ENCODE measurements around the gene DCTN3.
A peak's percentile ranks its signal among the peaks of the same experiment; 100 is the strongest.
"Not testable (repeated sequence)": the region's sequence is repeated elsewhere in the genome, so short reads cannot be mapped to it uniquely, and the experiment has no call there.

DCTN3 gene

GRCh38 chr9:34651876-34652601 is 31.7 kb upstream of the DCTN3 start, which contains the start of gene IL11RA:
IL11RA (plus strand) TSS chr9:34652185; CDS start chr9:34655218, 3,033 bp downstream.
- Mint-ChIP-seq H3K9me3 (no peaks in the 10 kb centered on the region), H3K36me3 (peaks cover 9% of the 10 kb centered on the region), H3K4me1 (peaks cover 50% of the 10 kb centered on the region), H3K27ac (peak within 1 kb of the TSS; percentile 78), H3K4me3 (no peak within 1 kb of the TSS), H3K27me3 (no peaks in the 10 kb centered on the region)

DNA sequence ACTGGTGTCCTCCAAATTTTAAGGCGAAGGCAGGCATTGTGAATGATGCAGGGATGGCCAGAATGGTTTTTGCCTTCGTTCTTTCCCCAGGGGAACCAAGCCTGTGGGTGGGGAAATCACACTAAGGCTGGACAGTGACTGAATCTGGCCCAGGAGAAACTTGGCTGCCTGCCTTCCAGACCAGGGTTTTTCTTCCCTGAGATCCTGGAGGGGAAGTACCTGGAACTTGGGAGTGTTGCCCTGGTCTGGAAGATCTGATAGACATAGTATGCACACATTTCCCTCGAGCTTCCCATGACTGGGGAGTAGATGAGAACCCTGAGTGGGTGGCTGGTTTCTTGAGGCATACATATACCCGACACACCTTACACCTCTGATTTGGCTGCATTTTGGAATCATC is 31.0 kb upstream of the DCTN3 start:
- Mint-ChIP-seq H3K27me3 (no peaks in the 10 kb centered on the region), H3K27ac (no peak overlapping the region), H3K36me3 (peaks cover 9% of the 10 kb centered on the region), H3K4me3 (no peak overlapping the region), H3K4me1 (peaks cover 53% of the 10 kb centered on the region), H3K9me3 (no peaks in the 10 kb centered on the region)

- H3K4me1 Mint-ChIP-seq: peaks cover 58% of the 10 kb centered on the region
- no peaks in the 10 kb centered on the region for H3K27me3 Mint-ChIP-seq
- no peak overlapping the region for H3K27ac Mint-ChIP-seq
- no peak overlapping the region for H3K4me3 Mint-ChIP-seq
- H3K9me3 Mint-ChIP-seq: no peaks in the 10 kb centered on the region
- H3K36me3 Mint-ChIP-seq: peaks cover 9% of the 10 kb centered on the region
These were observed 30.5 kb upstream of the DCTN3 start for GRCh38 chr9:34650816-34651215.

DNA sequence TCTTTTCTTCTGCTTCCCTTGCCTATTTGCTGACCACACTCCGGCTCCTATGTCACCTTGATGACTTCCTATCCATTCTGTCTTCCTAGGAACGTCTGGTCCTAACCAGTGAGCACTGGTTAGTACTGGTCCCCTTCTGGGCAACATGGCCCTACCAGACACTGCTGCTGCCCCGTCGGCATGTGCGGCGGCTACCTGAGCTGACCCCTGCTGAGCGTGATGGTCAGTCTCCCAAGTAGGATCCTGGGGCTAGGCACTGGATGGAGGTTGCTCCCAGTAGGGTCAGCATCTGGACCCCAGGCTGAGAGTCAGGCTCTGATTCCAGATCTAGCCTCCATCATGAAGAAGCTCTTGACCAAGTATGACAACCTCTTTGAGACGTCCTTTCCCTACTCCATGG is 28.4 kb upstream of the DCTN3 start:
- no peaks in the 10 kb centered on the region for H3K27me3 Mint-ChIP-seq
- H3K27ac Mint-ChIP-seq: peak overlapping the region; percentile 61
- peaks cover 46% of the 10 kb centered on the region for H3K4me1 Mint-ChIP-seq
- H3K4me3 Mint-ChIP-seq: peak overlapping the region; percentile 93
- H3K36me3 Mint-ChIP-seq: peaks cover 9% of the 10 kb centered on the region
- H3K9me3 Mint-ChIP-seq: no peaks in the 10 kb centered on the region

DNA sequence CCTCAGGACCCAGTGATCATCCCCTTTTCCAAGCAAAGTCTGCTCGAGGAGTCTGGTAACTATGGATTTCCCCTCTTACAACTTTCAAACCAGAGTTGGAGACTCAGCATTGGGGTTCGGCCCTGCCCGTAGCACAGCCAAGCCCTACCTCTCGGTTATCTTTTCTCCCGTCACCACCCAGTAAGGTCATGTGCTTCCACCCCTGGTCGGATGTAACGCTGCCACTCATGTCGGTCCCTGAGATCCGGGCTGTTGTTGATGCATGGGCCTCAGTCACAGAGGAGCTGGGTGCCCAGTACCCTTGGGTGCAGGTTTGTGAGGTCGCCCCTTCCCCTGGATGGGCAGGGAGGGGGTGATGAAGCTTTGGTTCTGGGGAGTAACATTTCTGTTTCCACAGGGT is 27.4 kb upstream of the DCTN3 start:
- Mint-ChIP-seq H3K9me3 (no peaks in the 10 kb centered on the region), H3K4me1 (peaks cover 37% of the 10 kb centered on the region), H3K4me3 (peak overlapping the region; percentile 93), H3K36me3 (peaks cover 6% of the 10 kb centered on the region), H3K27ac (peak overlapping the region; percentile 73), H3K27me3 (no peaks in the 10 kb centered on the region)

- peak overlapping the region; percentile 93 for H3K4me3 Mint-ChIP-seq
- H3K9me3 Mint-ChIP-seq: no peaks in the 10 kb centered on the region
- peak overlapping the region; percentile 73 for H3K27ac Mint-ChIP-seq
- H3K36me3 Mint-ChIP-seq: peaks cover 6% of the 10 kb centered on the region
- H3K27me3 Mint-ChIP-seq: no peaks in the 10 kb centered on the region
- peaks cover 31% of the 10 kb centered on the region for H3K4me1 Mint-ChIP-seq
These were observed 26.7 kb upstream of the DCTN3 start for GRCh38 chr9:34647084-34647403.

GRCh38 chr9:34646211-34647083 is 26.2 kb upstream of the DCTN3 start, which contains the start of gene GALT:
GALT (plus strand) TSS chr9:34646675; CDS start chr9:34646705, 30 bp downstream.
- H3K27me3 Mint-ChIP-seq: no peaks in the 10 kb centered on the region
- H3K27ac Mint-ChIP-seq: peak within 1 kb of the TSS; percentile 90
- H3K9me3 Mint-ChIP-seq: no peaks in the 10 kb centered on the region
- H3K4me3 Mint-ChIP-seq: peak within 1 kb of the TSS; percentile 93
- peaks cover 6% of the 10 kb centered on the region for H3K36me3 Mint-ChIP-seq
- H3K4me1 Mint-ChIP-seq: peaks cover 31% of the 10 kb centered on the region

GRCh38 chr9:34644766-34645314 is 24.5 kb upstream of the DCTN3 start:
- no peak overlapping the region for H3K27ac Mint-ChIP-seq
- no peak overlapping the region for H3K4me3 Mint-ChIP-seq
- H3K27me3 Mint-ChIP-seq: no peaks in the 10 kb centered on the region

GRCh38 chr9:34642679-34643078 is 22.4 kb upstream of the DCTN3 start:
- no peaks in the 10 kb centered on the region for H3K36me3 Mint-ChIP-seq
- H3K4me1 Mint-ChIP-seq: peaks cover 30% of the 10 kb centered on the region
- no peak overlapping the region for H3K4me3 Mint-ChIP-seq
- H3K27me3 Mint-ChIP-seq: no peaks in the 10 kb centered on the region
- H3K9me3 Mint-ChIP-seq: no peaks in the 10 kb centered on the region
- H3K27ac Mint-ChIP-seq: no peak overlapping the region

More at GRCh38 chr9:34644766-34645314, 24.5 kb upstream of the DCTN3 start:
- Mint-ChIP-seq H3K9me3 (no peaks in the 10 kb centered on the region), H3K4me1 (peaks cover 33% of the 10 kb centered on the region), H3K36me3 (peaks cover 6% of the 10 kb centered on the region)

DNA sequence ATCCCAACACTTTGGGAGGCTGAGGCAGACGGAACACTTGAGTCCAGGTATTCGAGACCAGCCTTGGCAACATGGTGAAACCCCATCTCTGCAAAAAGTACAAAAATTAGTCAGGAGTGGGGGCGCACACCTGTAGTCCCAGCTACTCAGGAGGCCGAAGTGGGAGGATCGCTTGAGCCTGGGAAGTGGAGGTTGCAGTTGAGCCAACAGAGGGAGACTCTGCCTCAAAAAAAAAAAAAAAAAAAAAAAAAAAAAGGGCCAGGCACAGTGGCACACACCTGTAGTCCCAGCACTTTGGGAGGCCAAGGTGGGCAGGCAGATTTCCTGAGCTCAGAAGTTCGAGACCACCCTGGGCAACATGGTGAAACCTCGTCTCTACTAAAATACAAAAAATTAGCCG is 19.0 kb upstream of the DCTN3 start:
- H3K36me3 Mint-ChIP-seq, H3K27me3 Mint-ChIP-seq, H3K27ac Mint-ChIP-seq, H3K4me3 Mint-ChIP-seq, H3K9me3 Mint-ChIP-seq: not testable (repeated sequence)
- peaks cover 37% of the 10 kb centered on the region for H3K4me1 Mint-ChIP-seq

DNA sequence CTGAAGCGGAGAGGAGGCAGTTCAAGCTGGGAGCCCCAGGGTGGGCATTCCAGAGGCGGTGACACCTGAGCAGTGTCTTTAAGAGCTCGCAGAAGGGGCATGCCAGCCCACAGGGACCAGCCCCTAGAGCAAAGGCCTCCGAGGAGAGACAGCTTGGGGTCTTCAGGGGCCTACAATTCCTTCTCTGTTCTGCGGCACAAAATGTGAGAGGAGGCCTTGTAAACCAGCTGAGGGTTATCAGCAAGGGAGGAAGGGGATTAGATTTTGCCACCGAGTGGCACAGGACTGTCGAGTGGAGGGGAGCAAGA is 17.8 kb upstream of the DCTN3 start:
- Mint-ChIP-seq H3K9me3 (no peaks in the 10 kb centered on the region), H3K4me1 (peaks cover 46% of the 10 kb centered on the region), H3K4me3 (peak overlapping the region; percentile 96), H3K36me3 (peaks cover 8% of the 10 kb centered on the region), H3K27me3 (no peaks in the 10 kb centered on the region), H3K27ac (peak overlapping the region; percentile 79)

DNA sequence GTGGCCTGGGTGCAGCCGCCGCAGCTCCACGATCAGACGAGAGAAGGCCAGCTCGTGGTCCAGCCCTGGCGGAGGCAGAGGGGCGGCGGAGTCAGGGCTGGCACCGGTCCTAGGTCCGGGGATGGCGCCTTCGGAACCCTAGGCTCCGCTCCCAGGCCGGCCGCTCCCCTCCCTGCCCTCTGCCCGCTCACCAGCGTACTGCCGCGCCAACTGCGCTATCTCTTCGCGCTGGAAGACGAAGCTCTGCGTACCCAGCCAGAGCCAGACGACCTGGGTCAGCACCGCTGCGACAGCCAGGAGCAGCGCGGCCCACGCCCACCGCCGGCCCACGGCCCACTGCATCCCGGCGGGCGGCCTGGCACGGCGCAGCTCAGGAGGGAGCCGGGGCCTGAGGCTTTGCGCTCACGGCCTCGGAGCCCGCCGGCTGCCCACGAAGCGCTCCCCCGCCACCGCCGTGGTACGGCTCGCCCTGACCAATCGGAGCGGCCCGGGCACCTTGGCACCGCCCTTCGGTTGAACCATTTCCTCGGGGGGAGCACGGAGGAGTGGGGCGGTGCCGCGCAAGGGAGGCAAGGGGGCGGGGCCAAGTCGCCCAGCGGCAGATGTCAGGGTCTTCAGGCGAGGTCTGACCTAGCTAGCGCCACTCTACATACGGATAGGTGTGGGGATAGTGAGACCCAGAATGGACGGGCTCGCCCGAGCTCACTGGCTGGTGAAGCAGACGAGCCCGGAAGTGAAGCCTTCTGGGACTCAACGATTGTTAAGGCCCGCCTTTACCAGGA is 17.3 kb upstream of the DCTN3 start, which contains the start of gene SIGMAR1:
SIGMAR1 (minus strand) TSS at position 432 of the 782 bp plus-strand sequence; CDS start at position 342, 90 bp downstream.
- no peaks in the 10 kb centered on the region for H3K27me3 Mint-ChIP-seq

GRCh38 chr9:34636791-34637355 is 16.6 kb upstream of the DCTN3 start:
- peaks cover 46% of the 10 kb centered on the region for H3K4me1 Mint-ChIP-seq
- H3K27ac Mint-ChIP-seq: peak overlapping the region; percentile 93
- no peaks in the 10 kb centered on the region for H3K27me3 Mint-ChIP-seq
- no peaks in the 10 kb centered on the region for H3K9me3 Mint-ChIP-seq
- H3K36me3 Mint-ChIP-seq: peaks cover 8% of the 10 kb centered on the region
- H3K4me3 Mint-ChIP-seq: peak overlapping the region; percentile 96

More for the DNA sequence above, 17.3 kb upstream of the DCTN3 start, which contains the start of gene SIGMAR1:
- peaks cover 46% of the 10 kb centered on the region for H3K4me1 Mint-ChIP-seq
- peaks cover 8% of the 10 kb centered on the region for H3K36me3 Mint-ChIP-seq
- peak within 1 kb of the TSS; percentile 93 for H3K27ac Mint-ChIP-seq
- H3K4me3 Mint-ChIP-seq: peak within 1 kb of the TSS; percentile 96
- H3K9me3 Mint-ChIP-seq: no peaks in the 10 kb centered on the region

DNA sequence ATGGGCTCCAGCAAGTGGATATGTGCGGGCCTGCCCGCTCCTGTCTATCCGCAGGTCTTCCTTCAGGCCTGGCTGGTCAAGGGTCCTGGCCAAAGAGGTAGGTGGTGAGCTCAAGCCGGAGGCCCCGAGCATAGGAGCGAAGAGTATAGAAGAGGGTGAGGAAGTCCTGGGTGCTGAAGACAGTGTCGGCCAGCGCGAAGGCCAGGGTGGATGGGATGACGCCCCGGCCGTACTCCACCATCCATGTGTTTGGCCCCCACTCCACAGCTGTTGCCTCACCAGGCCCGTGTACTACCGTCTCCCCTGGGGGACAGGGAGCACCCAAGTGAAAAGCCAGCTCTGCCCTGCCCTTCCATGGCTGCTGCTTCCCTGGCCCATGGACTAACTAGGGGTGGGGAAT is 15.3 kb upstream of the DCTN3 start:
- Mint-ChIP-seq H3K4me1 (peaks cover 44% of the 10 kb centered on the region), H3K36me3 (peaks cover 8% of the 10 kb centered on the region), H3K27me3 (peaks cover 1% of the 10 kb centered on the region), H3K27ac (no peak overlapping the region), H3K9me3 (no peaks in the 10 kb centered on the region), H3K4me3 (peak overlapping the region; percentile 79)

Data from activated naive CD4-positive, alpha-beta T cell treated with anti-CD3 and anti-CD28 coated beads, Interleukin-2, amount 50 U/mL, for 24 hours (primary cell).